ENCODE data around the gene FLRT1.

- TF ChIP-seq CTCF (IDR thresholded peaks at IDR 0.05) (no peak), POLR2A (IDR thresholded peaks at IDR 0.05) (no peak), EP300 (IDR thresholded peaks at IDR 0.05) (no peak)
These were observed 29.4 kb downstream of the FLRT1 start for GRCh38 chr11:64065141-64065465.

Data from ovary (tissue), 3 donors.